ENCODE results near the gene RC3H2.
A peak's percentile ranks its signal among the peaks of the same experiment; 100 is the strongest.

RC3H2 gene

GRCh38 chr9:122846371-122846940 lies 58.7 kb downstream of the RC3H2 start:
- ChIA-PET CTCF (no interaction called here), POLR2A (no interaction called here)
- no peaks in the 10 kb centered on the region for H3K4me1 ChIP-seq (ENCODE audit: control insufficient read depth, insufficient read depth, low read length)
- H3K36me3 ChIP-seq (ENCODE audit: control insufficient read depth in 2 of 2, insufficient read depth in 1 of 2, low read length in 2 of 2): peaks cover 8 to 65% of the 10 kb centered on the region in 2 experiments
- no peak overlapping the region for H3K27ac ChIP-seq (ENCODE audit: extremely low read depth, low read depth, low read length)
- H3K4me3 ChIP-seq (ENCODE audit: low read depth, low read length): no peak overlapping the region
- TF ChIP-seq ZNF664 (tag by site-specific recombination; IDR thresholded peaks at IDR 0.05) (no peak), ZNF555 (tag by site-specific recombination; conservative IDR thresholded peaks at IDR 0.05) (no peak), ZNF24 (tag by site-specific recombination; IDR thresholded peaks at IDR 0.05) (no peak), ZNF157 (tag by site-specific recombination; IDR thresholded peaks at IDR 0.05) (no peak), GLI4 (tag by site-specific recombination; IDR thresholded peaks at IDR 0.05) (no peak), ZFP41 (tag by site-specific recombination; IDR thresholded peaks at IDR 0.05; ENCODE audit: borderline replicate concordance) (no peak), ZNF791 (tag by site-specific recombination; IDR thresholded peaks at IDR 0.05) (no peak), ZNF514 (tag by site-specific recombination; IDR thresholded peaks at IDR 0.05) (no peak), HOXC10 (CRISPR knock-in tag; IDR thresholded peaks at IDR 0.05) (no peak), ELK4 (IDR thresholded peaks at IDR 0.05; ENCODE audit: borderline replicate concordance, low read depth, low read length) (no peak), ZNF398 (tag by site-specific recombination; IDR thresholded peaks at IDR 0.05) (no peak), GLIS2 (tag by site-specific recombination; IDR thresholded peaks at IDR 0.05) (no peak), ZNF19 (tag by site-specific recombination; IDR thresholded peaks at IDR 0.05; ENCODE audit: low read depth) (no peak), ZNF221 (tag by site-specific recombination; IDR thresholded peaks at IDR 0.05; ENCODE audit: borderline replicate concordance) (no peak), ZNF394 (tag by site-specific recombination; IDR thresholded peaks at IDR 0.05; ENCODE audit: borderline replicate concordance) (no peak), ZBTB10 (tag by site-specific recombination; IDR thresholded peaks at IDR 0.05) (no peak), ZNF248 (tag by site-specific recombination; IDR thresholded peaks at IDR 0.05) (no peak), ZSCAN4 (tag by site-specific recombination; IDR thresholded peaks at IDR 0.05) (no peak)
- no peaks in the 10 kb centered on the region for H3K9me3 ChIP-seq (ENCODE audit: control insufficient read depth, insufficient read depth, low read depth, low read length)

DNA sequence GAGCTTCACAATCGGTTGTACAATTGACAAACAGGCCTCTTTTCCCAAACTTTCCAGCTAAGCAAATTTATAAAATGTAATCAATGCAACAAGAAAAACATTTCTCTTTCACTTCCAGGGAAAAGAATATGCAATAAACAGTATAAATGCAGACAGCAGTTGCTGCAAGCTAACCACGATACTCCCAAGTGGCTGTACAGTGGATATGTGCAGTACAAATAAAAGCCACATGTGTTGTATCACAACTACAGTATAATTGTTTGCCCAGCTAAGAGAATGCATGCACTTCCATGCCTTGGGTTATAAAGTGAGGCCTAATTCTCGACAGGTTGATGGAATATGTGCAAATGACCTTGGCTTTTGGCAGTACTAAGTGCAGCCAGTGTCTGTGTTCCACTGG lies 60.0 kb downstream of the RC3H2 start:
- TF ChIP-seq ZNF133 (tag by site-specific recombination; IDR thresholded peaks at IDR 0.05) (0 out of 2 replicates have a peak, but pooled peaks have one; percentile 29), ZNF585B (tag by site-specific recombination; IDR thresholded peaks at IDR 0.05) (no peak), ZNF629 (tag by site-specific recombination; IDR thresholded peaks at IDR 0.05) (no peak)
- Histone ChIP-seq H3K9me3 (ENCODE audit: control insufficient read depth, insufficient read depth, low read depth, low read length) (no peaks in the 10 kb centered on the region), H3K4me3 (ENCODE audit: low read depth, low read length) (no peak overlapping the region), H3K27ac (ENCODE audit: extremely low read depth, low read depth, low read length) (no peak overlapping the region), H3K36me3 (ENCODE audit: control insufficient read depth in 2 of 2, insufficient read depth in 1 of 2, low read length in 2 of 2) (peaks cover 0 to 52% of the 10 kb centered on the region in 2 experiments; a peak in 2 of 3 replicates), H3K4me1 (ENCODE audit: control insufficient read depth, insufficient read depth, low read length) (no peaks in the 10 kb centered on the region)
- CTCF ChIA-PET: interaction anchor here (2.1 kb wide), 1 partner anchor 10 kb away, joined by 7 read pairs; no protein-coding TSS in a partner anchor
- POLR2A ChIA-PET: interaction anchor here (1.3 kb wide), 1 partner anchor 17 kb away, joined by 3 read pairs; the partner anchor contains the start of gene PDCL
